Activated CD8-positive, alpha-beta T cell treated with anti-CD3 and anti-CD28 coated beads for 36 hours (primary cell): ENCODE data around the gene SNPH. TPM values are rescaled to one million over a fixed set of nuclear protein-coding genes. Genes with fewer than 3 reads are reported as not detected.
A peak's percentile ranks its signal among the peaks of the same experiment; 100 is the strongest.

ENCODE experiments used
- ATAC-seq: fragments of 200-7000 bp; cut with Tn5 transposase; one replicate; pipeline ENCODE4 v1.10.0; 2021; ENCODE audit warnings: mild to moderate bottlenecking, moderate library complexity
- CTCF ChIA-PET: fragments of 350-600 bp; sonication (Branson Sonifier 250); formaldehyde crosslinking; loops from one replicate; lab custom pipeline; 2021; ENCODE audit warnings: antibody characterized with exemption; lab: Charles Lee
- POLR2A ChIA-PET: fragments of 350-600 bp; sonication (Branson Sonifier 250); formaldehyde crosslinking; loops from one replicate; lab custom pipeline; 2021; ENCODE audit warnings: antibody characterized with exemption; lab: Charles Lee
- DNase-seq: peaks from one replicate; pipeline ENCODE4 v3.0.0-alpha.2; 2020
- H3K27ac Mint-ChIP-seq: one replicate; pipeline ENCODE4 v1.8.0; 2021; ENCODE audit warnings: mild to moderate bottlenecking, mixed read lengths
- H3K27me3 Mint-ChIP-seq: one replicate; pipeline ENCODE4 v1.8.0; 2021; ENCODE audit warnings: mixed read lengths
- H3K36me3 Mint-ChIP-seq: one replicate; pipeline ENCODE4 v1.8.0; 2021; ENCODE audit warnings: low read depth, mixed read lengths
- H3K4me1 Mint-ChIP-seq: one replicate; pipeline ENCODE4 v1.8.0; 2021; ENCODE audit warnings: low read depth, mixed read lengths
- H3K4me3 Mint-ChIP-seq: one replicate; pipeline ENCODE4 v1.8.0; 2021; ENCODE audit warnings: mild to moderate bottlenecking, moderate library complexity, mixed read lengths
- H3K9me3 Mint-ChIP-seq: one replicate; pipeline ENCODE4 v1.8.0; 2021; ENCODE audit warnings: mixed read lengths
- CTCF ChIP-seq: fragments of 200-600 bp; IDR thresholded peaks from one replicate; pipeline ENCODE4 v1.8.0; 2022; ENCODE audit warnings: antibody characterized with exemption, mild to moderate bottlenecking
- intact Hi-C: fragments of 100-400 bp; cut with micrococcal nuclease; formaldehyde crosslinking; loops from one replicate; pipeline ENCODE4 v1.10.0; 2022
- total RNA-seq, 2 experiments: library from RNA; stranded (reverse); gene quantifications; one replicate each; pipeline ENCODE4 v1.2.3, GENCODE V29; 2021

Gene SNPH
- total RNA-seq, 2 experiments from 2014 or later = 3.7 to 4.1 TPM

GRCh38 chr20:1325173-1326030 is 59.3 kb downstream of the SNPH start:
- no peak overlapping the region for H3K27ac Mint-ChIP-seq
- H3K4me3 Mint-ChIP-seq = no peak overlapping the region
- peak; percentile 99 for DNase-seq
- peak; percentile 86 for ATAC-seq
- peaks cover 18% of the 10 kb centered on the region for H3K4me1 Mint-ChIP-seq
- ChIA-PET POLR2A (interaction anchor here (0.7 to 2.3 kb wide), 17 partner anchors 11 to 409 kb away, joined by 3 to 11 read pairs (median 4); no protein-coding TSS in a partner anchor), CTCF (interaction anchor here (0.9 to 5.0 kb wide), 3 partner anchors 13 to 62 kb away, joined by 3 to 36 read pairs (median 4); no protein-coding TSS in a partner anchor)
- no peaks in the 10 kb centered on the region for H3K27me3 Mint-ChIP-seq
- intact Hi-C loops = loop anchor here (5.0 kb wide), 3 partner anchors 37 to 67 kb away; partner anchors contain the start of gene FKBP1A
- H3K36me3 Mint-ChIP-seq = peaks cover 11% of the 10 kb centered on the region
- H3K9me3 Mint-ChIP-seq = no peaks in the 10 kb centered on the region
- TF ChIP-seq CTCF = no peak

GRCh38 chr20:1326031-1326930 is 60.2 kb downstream of the SNPH start:
- DNase-seq (no peak), ATAC-seq (no peak)
- TF ChIP-seq CTCF = no peak
- peaks cover 16% of the 10 kb centered on the region for H3K36me3 Mint-ChIP-seq
- ChIA-PET CTCF (interaction anchor here (0.9 to 5.0 kb wide), 4 partner anchors 13 to 61 kb away, joined by 3 to 36 read pairs (median 6); no protein-coding TSS in a partner anchor), POLR2A (interaction anchor here (0.6 to 2.3 kb wide), 16 partner anchors 10 to 522 kb away, joined by 3 to 11 read pairs (median 4); no protein-coding TSS in a partner anchor)
- no peak overlapping the region for H3K4me3 Mint-ChIP-seq
- no peaks in the 10 kb centered on the region for H3K27me3 Mint-ChIP-seq
- no peaks in the 10 kb centered on the region for H3K9me3 Mint-ChIP-seq
- H3K4me1 Mint-ChIP-seq = peaks cover 25% of the 10 kb centered on the region
- intact Hi-C loops = loop anchor here (5.0 kb wide), 3 partner anchors 36 to 66 kb away; partner anchors contain the start of gene FKBP1A
- no peak overlapping the region for H3K27ac Mint-ChIP-seq

GRCh38 chr20:1327241-1327653 is 61.2 kb downstream of the SNPH start:
- no peaks in the 10 kb centered on the region for H3K27me3 Mint-ChIP-seq
- CTCF ChIA-PET = interaction anchor here (0.9 to 3.1 kb wide), 5 partner anchors 14 to 201 kb away, joined by 3 to 9 read pairs (median 3); no protein-coding TSS in a partner anchor
- no peak overlapping the region for H3K4me3 Mint-ChIP-seq
- DNase-seq (peak; percentile 26), ATAC-seq (no peak)
- peaks cover 26% of the 10 kb centered on the region for H3K4me1 Mint-ChIP-seq
- no peak for TF ChIP-seq CTCF
- no peaks in the 10 kb centered on the region for H3K9me3 Mint-ChIP-seq
- H3K27ac Mint-ChIP-seq = no peak overlapping the region
- POLR2A ChIA-PET = interaction anchor here (0.7 to 1.5 kb wide), 6 partner anchors 18 to 1329 kb away, joined by 3 to 4 read pairs (median 3); no protein-coding TSS in a partner anchor
- intact Hi-C loops = loop anchor here (5.0 kb wide), 3 partner anchors 35 to 65 kb away; partner anchors contain the start of gene FKBP1A
- H3K36me3 Mint-ChIP-seq = peaks cover 22% of the 10 kb centered on the region

- intact Hi-C loops = loop anchor here (5.0 kb wide), 3 partner anchors 34 to 64 kb away; partner anchors contain the start of gene FKBP1A
- Mint-ChIP-seq H3K4me3 (no peak overlapping the region), H3K27ac (peak overlapping the region; percentile 19)
Observed at GRCh38 chr20:1327827-1328679, 62.0 kb downstream of the SNPH start.

More at GRCh38 chr20:1327827-1328679, 62.0 kb downstream of the SNPH start:
- ChIA-PET CTCF (interaction anchor here (0.9 to 3.1 kb wide), 6 partner anchors 15 to 200 kb away, joined by 3 to 9 read pairs (median 4); partner anchors contain the start of gene NSFL1C), POLR2A (interaction anchor here (0.7 to 1.5 kb wide), 6 partner anchors 42 to 337 kb away, joined by 3 to 4 read pairs (median 3); no protein-coding TSS in a partner anchor)
- Mint-ChIP-seq H3K4me1 (peaks cover 32% of the 10 kb centered on the region), H3K9me3 (no peaks in the 10 kb centered on the region), H3K36me3 (peaks cover 29% of the 10 kb centered on the region), H3K27me3 (no peaks in the 10 kb centered on the region)
- no peak for ATAC-seq
- TF ChIP-seq CTCF = no peak
- DNase-seq = no peak
